Measurements from ENCODE around the gene IQCH.

The IQCH gene

GRCh38 chr15:67335534-67336222 lies 81.1 kb downstream of the IQCH start:
- TF ChIP-seq, protein P1, sequence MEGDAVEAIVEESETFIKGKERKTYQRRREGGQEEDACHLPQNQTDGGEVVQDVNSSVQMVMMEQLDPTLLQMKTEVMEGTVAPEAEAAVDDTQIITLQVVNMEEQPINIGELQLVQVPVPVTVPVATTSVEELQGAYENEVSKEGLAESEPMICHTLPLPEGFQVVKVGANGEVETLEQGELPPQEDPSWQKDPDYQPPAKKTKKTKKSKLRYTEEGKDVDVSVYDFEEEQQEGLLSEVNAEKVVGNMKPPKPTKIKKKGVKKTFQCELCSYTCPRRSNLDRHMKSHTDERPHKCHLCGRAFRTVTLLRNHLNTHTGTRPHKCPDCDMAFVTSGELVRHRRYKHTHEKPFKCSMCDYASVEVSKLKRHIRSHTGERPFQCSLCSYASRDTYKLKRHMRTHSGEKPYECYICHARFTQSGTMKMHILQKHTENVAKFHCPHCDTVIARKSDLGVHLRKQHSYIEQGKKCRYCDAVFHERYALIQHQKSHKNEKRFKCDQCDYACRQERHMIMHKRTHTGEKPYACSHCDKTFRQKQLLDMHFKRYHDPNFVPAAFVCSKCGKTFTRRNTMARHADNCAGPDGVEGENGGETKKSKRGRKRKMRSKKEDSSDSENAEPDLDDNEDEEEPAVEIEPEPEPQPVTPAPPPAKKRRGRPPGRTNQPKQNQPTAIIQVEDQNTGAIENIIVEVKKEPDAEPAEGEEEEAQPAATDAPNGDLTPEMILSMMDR (IDR thresholded peaks at IDR 0.05; ENCODE audit: low read depth, low read length, missing control alignments) = no peak
- in situ Hi-C loops (cut with HindIII; ENCODE audit: low sequenced_read_pairs) = loop anchor here (5.0 kb wide), 1 partner anchor 42 kb away; no protein-coding TSS in a partner anchor
- DNase-seq (ENCODE audit: low read depth) = no peak
- H3K4me3 ChIP-seq (ENCODE audit: low read depth, low read length) = no peak overlapping the region

DNA sequence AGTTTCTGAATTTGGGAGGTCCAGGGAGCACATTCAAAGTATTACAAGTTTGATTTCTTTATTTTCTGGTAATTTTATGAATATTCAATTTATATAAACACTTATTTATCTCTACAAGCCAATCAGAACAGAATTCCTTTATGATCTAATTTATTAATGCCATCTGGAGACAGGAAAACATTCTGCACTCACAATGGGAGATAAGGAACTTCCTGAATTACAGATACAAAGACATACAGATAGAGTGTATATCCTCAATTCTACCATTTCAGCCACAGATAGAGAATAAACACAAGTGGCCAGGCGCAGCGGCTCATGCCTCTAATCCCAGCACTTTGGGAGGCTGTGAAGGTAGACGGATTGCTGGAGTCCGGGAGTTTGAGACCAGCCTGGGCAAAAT lies 86.0 kb downstream of the IQCH start:
- DNase-seq (ENCODE audit: low read depth) = no peak
- in situ Hi-C loops (cut with HindIII; ENCODE audit: low sequenced_read_pairs) = no loop called here
- TF ChIP-seq, protein P1 (IDR thresholded peaks at IDR 0.05; ENCODE audit: low read depth, low read length, missing control alignments) = no peak
- H3K4me3 ChIP-seq (ENCODE audit: low read depth, low read length) = no peak overlapping the region

GRCh38 chr15:67341539-67341938 lies 87.0 kb downstream of the IQCH start:
- DNase-seq (ENCODE audit: low read depth) = no peak
- no peak overlapping the region for H3K4me3 ChIP-seq (ENCODE audit: low read depth, low read length)
- in situ Hi-C loops (cut with HindIII; ENCODE audit: low sequenced_read_pairs) = no loop called here
- TF ChIP-seq, protein P1 (IDR thresholded peaks at IDR 0.05; ENCODE audit: low read depth, low read length, missing control alignments) = no peak

- in situ Hi-C loops (cut with HindIII; ENCODE audit: low sequenced_read_pairs) = no loop called here
- H3K4me3 ChIP-seq (ENCODE audit: low read depth, low read length) = no peak overlapping the region
- TF ChIP-seq, protein P1 (IDR thresholded peaks at IDR 0.05; ENCODE audit: low read depth, low read length, missing control alignments) = no peak
- DNase-seq (ENCODE audit: low read depth) = no peak
These were observed 88.6 kb downstream of the IQCH start for GRCh38 chr15:67343206-67343605.

GRCh38 chr15:67349634-67350033 lies 95.0 kb downstream of the IQCH start:
- DNase-seq (ENCODE audit: low read depth) = no peak
- no peak overlapping the region for H3K4me3 ChIP-seq (ENCODE audit: low read depth, low read length)
- in situ Hi-C loops (cut with HindIII; ENCODE audit: low sequenced_read_pairs) = no loop called here
- TF ChIP-seq, protein P1 (IDR thresholded peaks at IDR 0.05; ENCODE audit: low read depth, low read length, missing control alignments) = no peak

- in situ Hi-C loops (cut with HindIII; ENCODE audit: low sequenced_read_pairs) = no loop called here
- no peak for DNase-seq (ENCODE audit: low read depth)
- H3K4me3 ChIP-seq (ENCODE audit: low read depth, low read length) = no peak overlapping the region
- TF ChIP-seq, protein P1 (IDR thresholded peaks at IDR 0.05; ENCODE audit: low read depth, low read length, missing control alignments) = no peak
These were observed 95.5 kb downstream of the IQCH start for GRCh38 chr15:67350042-67350441.
